Measurements from ENCODE around the gene POU2F2. TPM values are rescaled to one million over a fixed set of nuclear protein-coding genes. Genes with fewer than 3 reads are reported as not detected.

The POU2F2 gene
- total and polyA plus RNA-seq, 2 experiments from 2014 or later = 1.5 to 3.0 TPM

DNA sequence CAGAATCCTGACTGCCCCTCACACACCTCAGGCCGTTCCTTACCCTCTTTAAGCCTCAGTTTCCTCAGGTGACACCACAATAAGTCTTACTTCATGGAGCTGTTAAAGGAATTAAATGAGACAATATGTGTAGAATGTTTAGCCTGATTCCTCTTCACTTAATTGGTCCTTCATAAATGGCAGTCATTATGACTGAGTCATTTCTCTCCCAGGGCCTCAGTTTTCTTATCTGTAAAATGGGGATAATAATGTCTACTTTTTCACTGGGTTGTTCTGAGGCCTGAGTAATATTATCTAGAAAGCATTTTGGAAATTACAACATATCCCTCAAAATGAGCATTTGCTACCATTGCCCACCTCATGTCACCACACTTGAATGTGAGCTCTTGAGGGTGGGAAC is 21.6 kb downstream of the POU2F2 start:
- Histone ChIP-seq H3F3A (ENCODE audit: insufficient read depth) (peaks cover 57% of the 10 kb centered on the region), H3K9me3 (ENCODE audit: low read depth) (no peaks in the 10 kb centered on the region), H3K9ac (0 out of 2 replicates have a peak overlapping the region, but pooled peaks have one; percentile 6), H3K9me2 (ENCODE audit: insufficient read depth) (no peaks in the 10 kb centered on the region), H3K36me3 (ENCODE audit: low read depth) (no peaks in the 10 kb centered on the region), H4K20me1 (ENCODE audit: insufficient read depth) (no peaks in the 10 kb centered on the region), H3K4me3 (no peak overlapping the region), H3K4me2 (ENCODE audit: unreplicated experiment) (no peak overlapping the region), H3K79me2 (ENCODE audit: insufficient read depth) (no peaks in the 10 kb centered on the region), H3K27me3 (replicated peaks; ENCODE audit: insufficient read depth) (no peaks in the 10 kb centered on the region), H3K27ac (peak overlapping the region; percentile 90), H2AFZ (no peak overlapping the region), H3K4me1 (ENCODE audit: insufficient read depth) (peaks cover 52% of the 10 kb centered on the region)
- TF ChIP-seq EZH2 (IDR thresholded peaks at IDR 0.05; ENCODE audit: insufficient read depth, poor library complexity, severe bottlenecking) (no peak), EZH2phosphoT487 (IDR thresholded peaks at IDR 0.05; ENCODE audit: insufficient read depth, low read depth) (no peak)
- no peak for DNase-seq
- in situ Hi-C loops (cut with MboI) = no loop called here
- WGBS, 2 experiments (ENCODE audit: low coverage in 1 of 2, low lambda C conversion rate in 2 of 2, missing lambda C conversion rate in 2 of 2) = 100% methylated on average over 1 of the region's 1 CpG

DNA sequence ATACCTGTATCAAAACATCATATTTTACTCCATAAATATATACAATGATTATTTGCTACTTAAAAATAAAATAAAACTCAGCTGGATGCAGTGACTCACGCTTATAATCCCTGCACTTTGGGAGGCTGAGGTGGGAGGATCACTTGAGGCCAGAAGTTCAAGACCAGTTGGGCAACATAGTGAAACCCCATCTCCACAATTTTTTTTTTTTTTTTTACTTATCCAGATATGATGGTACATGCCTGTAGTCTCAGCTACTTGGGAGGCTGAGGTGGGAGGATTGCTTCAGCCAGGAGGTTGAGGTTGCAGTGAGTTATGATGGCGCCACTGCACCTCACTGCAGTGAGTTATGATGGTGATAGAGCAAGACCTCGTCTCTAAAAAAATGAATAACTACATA is 22.4 kb downstream of the POU2F2 start:
- in situ Hi-C loops (cut with MboI) = no loop called here
- Histone ChIP-seq H3K36me3 (ENCODE audit: low read depth) (no peaks in the 10 kb centered on the region), H3K79me2 (ENCODE audit: insufficient read depth) (no peaks in the 10 kb centered on the region)

DNA sequence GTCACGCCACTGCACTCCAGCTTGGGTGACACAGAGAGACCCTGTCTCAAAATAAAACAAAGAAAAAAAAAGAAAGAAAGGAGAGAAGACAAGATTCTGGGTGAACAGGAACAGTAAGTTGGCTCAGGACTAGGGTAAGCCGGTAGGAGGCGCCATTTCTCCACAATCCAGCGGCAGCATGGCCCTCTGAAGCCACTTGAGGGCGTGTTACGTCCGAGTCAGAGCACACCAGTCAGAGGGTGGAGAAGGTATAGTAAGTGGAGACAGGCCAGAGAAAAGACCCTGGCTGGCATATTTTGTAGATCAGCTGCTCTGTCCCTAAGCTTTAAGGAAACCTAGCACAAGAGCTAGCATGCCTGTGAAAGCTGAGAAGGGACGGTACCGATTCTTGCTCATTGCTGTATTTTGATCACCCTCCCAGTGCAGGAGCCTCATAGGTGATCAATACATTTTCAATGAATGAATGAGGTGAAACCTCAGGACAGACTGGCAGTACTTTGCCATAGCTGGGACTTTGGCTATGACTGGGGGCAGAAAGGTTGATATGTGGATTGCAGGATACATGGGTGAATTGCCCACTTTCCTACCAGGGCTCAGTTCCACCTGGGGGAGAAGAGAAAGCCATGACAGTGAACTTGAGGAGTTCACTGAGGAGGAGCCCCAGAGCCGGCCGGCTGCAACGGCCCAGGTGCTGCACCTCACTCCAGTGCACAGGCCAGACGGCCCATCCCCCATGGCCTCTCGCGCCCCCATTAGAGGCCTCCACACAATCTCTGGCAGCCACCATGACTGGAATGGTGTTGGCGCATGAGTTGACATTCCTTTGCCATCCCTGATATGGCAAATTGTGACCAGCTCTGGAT is 23.5 kb downstream of the POU2F2 start:
- DNase-seq = peak; percentile 92
- H3K9me2 ChIP-seq (ENCODE audit: insufficient read depth) = no peaks in the 10 kb centered on the region
- H4K20me1 ChIP-seq (ENCODE audit: insufficient read depth) = no peaks in the 10 kb centered on the region
- no peak for TF ChIP-seq EZH2phosphoT487 (IDR thresholded peaks at IDR 0.05; ENCODE audit: insufficient read depth, low read depth)
- TF ChIP-seq EZH2 (IDR thresholded peaks at IDR 0.05; ENCODE audit: insufficient read depth, poor library complexity, severe bottlenecking) = no peak
- H3K27ac ChIP-seq = no peak overlapping the region
- H3K4me3 ChIP-seq = no peak overlapping the region
- no peaks in the 10 kb centered on the region for H3K27me3 ChIP-seq (replicated peaks; ENCODE audit: insufficient read depth)
- no peaks in the 10 kb centered on the region for H3K36me3 ChIP-seq (ENCODE audit: low read depth)
- peaks cover 39% of the 10 kb centered on the region for H3K4me1 ChIP-seq (ENCODE audit: insufficient read depth)
- H3K9me3 ChIP-seq (ENCODE audit: low read depth) = no peaks in the 10 kb centered on the region
- peaks cover 38% of the 10 kb centered on the region for H3F3A ChIP-seq (ENCODE audit: insufficient read depth)
- in situ Hi-C loops (cut with MboI) = no loop called here
- H3K9ac ChIP-seq = no peak overlapping the region
- WGBS, 2 experiments (ENCODE audit: low coverage in 1 of 2, low lambda C conversion rate in 2 of 2, missing lambda C conversion rate in 2 of 2) = 17 to 20% methylated on average over 16 of the region's 16 CpGs
- H2AFZ ChIP-seq = no peak overlapping the region; the same call in 1 of the 2 replicates
- no peak overlapping the region for H3K4me2 ChIP-seq (ENCODE audit: unreplicated experiment)
- no peaks in the 10 kb centered on the region for H3K79me2 ChIP-seq (ENCODE audit: insufficient read depth)

More for the DNA sequence above, 22.4 kb downstream of the POU2F2 start:
- no peaks in the 10 kb centered on the region for H4K20me1 ChIP-seq (ENCODE audit: insufficient read depth)
- 62 to 76% methylated on average over 3 of the region's 3 CpGs for WGBS, 2 experiments (ENCODE audit: low coverage in 1 of 2, low lambda C conversion rate in 2 of 2, missing lambda C conversion rate in 2 of 2)
- no peak overlapping the region for H2AFZ ChIP-seq
- no peak for DNase-seq
- no peaks in the 10 kb centered on the region for H3K9me2 ChIP-seq (ENCODE audit: insufficient read depth)
- no peak overlapping the region for H3K4me3 ChIP-seq
- no peak for TF ChIP-seq EZH2 (IDR thresholded peaks at IDR 0.05; ENCODE audit: insufficient read depth, poor library complexity, severe bottlenecking)
- no peak for TF ChIP-seq EZH2phosphoT487 (IDR thresholded peaks at IDR 0.05; ENCODE audit: insufficient read depth, low read depth)
- H3F3A ChIP-seq (ENCODE audit: insufficient read depth) = peaks cover 49% of the 10 kb centered on the region
- H3K4me2 ChIP-seq (ENCODE audit: unreplicated experiment) = no peak overlapping the region
- H3K27ac ChIP-seq = no peak overlapping the region
- H3K4me1 ChIP-seq (ENCODE audit: insufficient read depth) = peaks cover 50% of the 10 kb centered on the region
- H3K9me3 ChIP-seq (ENCODE audit: low read depth) = no peaks in the 10 kb centered on the region
- H3K27me3 ChIP-seq (replicated peaks; ENCODE audit: insufficient read depth) = no peaks in the 10 kb centered on the region
- no peak overlapping the region for H3K9ac ChIP-seq

DNA sequence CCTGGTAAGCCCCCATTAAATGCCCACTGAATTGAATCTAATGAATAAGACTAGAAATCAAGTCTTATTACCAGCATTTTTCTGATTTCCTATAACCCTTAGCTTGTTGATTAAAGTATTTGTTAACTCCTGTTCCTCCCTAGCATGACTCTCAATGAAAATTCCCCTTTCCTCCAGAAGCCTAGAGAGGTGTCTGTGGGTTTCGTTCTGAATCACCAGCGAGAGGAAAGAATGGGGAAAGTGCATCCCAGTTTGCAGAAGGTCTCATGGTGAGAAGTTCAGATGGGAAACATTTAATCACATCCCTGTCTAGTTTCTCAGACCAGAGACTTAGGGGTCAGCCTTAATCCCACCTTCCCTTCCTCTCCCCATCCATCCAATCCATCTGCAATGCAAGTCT is 26.9 kb downstream of the POU2F2 start:
- Histone ChIP-seq H3K9me3 (ENCODE audit: low read depth) (no peaks in the 10 kb centered on the region), H3K36me3 (ENCODE audit: low read depth) (no peaks in the 10 kb centered on the region), H3K9ac (no peak overlapping the region), H3K9me2 (ENCODE audit: insufficient read depth) (no peaks in the 10 kb centered on the region), H3F3A (ENCODE audit: insufficient read depth) (peaks cover 5% of the 10 kb centered on the region), H3K4me1 (ENCODE audit: insufficient read depth) (peaks cover 7% of the 10 kb centered on the region; the same call in 1 of the 2 replicates), H3K27me3 (replicated peaks; ENCODE audit: insufficient read depth) (no peaks in the 10 kb centered on the region), H3K27ac (no peak overlapping the region), H2AFZ (no peak overlapping the region), H3K4me2 (ENCODE audit: unreplicated experiment) (no peak overlapping the region), H4K20me1 (ENCODE audit: insufficient read depth) (no peaks in the 10 kb centered on the region), H3K79me2 (ENCODE audit: insufficient read depth) (no peaks in the 10 kb centered on the region), H3K4me3 (no peak overlapping the region)
- TF ChIP-seq EZH2 (IDR thresholded peaks at IDR 0.05; ENCODE audit: insufficient read depth, poor library complexity, severe bottlenecking) (no peak), EZH2phosphoT487 (IDR thresholded peaks at IDR 0.05; ENCODE audit: insufficient read depth, low read depth) (no peak)
- WGBS, 2 experiments (ENCODE audit: low coverage in 1 of 2, low lambda C conversion rate in 2 of 2, missing lambda C conversion rate in 2 of 2) = 89 to 98% methylated on average over 2 of the region's 2 CpGs
- in situ Hi-C loops (cut with MboI) = no loop called here
- DNase-seq = no peak
